Stimulated activated CD4-positive, alpha-beta T cell treated with anti-CD3 and anti-CD28 coated beads, Interleukin-4, amount 100 ng/mL, for 48 hours (primary cell): Measurements from ENCODE around the gene UBE2F.

Source experiments
- DNase-seq, 2 donors: peaks; one replicate each; pipeline ENCODE4 v3.0.0-alpha.2; 2020; ENCODE audit warnings: low read depth in 2 of 2

UBE2F gene

DNA sequence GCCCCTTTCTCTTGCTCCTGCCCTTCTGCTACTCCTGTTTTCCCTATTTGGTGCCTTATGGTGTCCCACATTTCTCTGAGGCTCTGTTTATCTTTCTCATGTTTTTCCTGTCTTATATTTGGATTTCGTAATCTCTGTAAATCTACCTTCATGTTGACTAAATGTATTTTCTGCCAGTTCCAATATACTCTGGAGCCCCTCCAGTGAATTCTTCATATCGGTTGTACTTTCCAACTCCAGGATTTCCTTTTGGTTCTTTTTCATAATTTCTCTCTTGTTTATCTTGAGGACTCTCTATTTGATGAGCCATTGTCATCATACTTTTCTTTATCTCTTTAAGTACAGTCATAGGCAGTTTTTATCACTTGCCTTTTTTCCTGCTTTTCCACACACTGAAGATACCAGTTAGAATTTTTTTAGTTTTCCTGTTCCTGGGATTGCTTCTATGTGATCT, 113.1 kb downstream of the UBE2F start:
- no peak for DNase-seq

DNA sequence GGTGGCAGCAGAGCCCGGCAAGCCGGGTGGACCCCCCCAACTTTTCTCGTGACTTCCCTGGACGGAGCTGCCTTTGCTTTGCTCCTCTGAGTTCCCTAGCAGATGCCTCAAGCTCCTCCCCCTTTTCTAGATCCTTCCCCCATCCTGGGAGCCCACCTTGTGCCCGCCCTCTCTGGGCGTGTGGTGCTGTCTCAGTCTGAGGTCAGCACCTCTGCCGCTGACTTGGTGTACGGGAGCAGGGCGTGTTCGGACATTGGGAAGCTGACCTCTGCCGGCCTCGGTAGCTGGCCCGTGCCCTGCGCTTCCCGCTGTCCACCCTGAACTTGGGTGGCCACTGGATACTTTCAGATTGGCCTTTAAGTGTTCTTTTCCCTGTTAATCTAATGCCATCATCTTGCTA, 113.7 kb downstream of the UBE2F start:
- no peak for DNase-seq

DNA sequence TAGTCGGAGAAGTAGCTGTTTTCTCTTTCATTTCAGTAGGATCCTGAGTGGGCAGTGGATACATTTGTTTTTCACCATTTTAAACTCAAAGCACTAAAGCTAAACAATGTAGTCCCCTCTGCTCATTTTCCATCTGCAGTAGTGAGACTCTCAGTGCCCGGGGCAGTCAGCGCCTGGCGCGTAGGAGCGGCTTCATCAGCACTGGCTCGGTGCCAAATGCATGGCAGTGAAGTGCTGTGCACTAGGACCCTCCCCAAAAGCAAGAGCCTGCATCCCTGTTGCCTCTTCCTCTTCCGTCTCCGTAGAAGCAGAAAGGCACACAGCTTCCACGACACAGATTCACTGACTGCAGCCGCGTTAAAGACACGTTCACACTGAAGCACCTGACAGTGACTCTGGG, 114.3 kb downstream of the UBE2F start:
- no peak for DNase-seq

DNA sequence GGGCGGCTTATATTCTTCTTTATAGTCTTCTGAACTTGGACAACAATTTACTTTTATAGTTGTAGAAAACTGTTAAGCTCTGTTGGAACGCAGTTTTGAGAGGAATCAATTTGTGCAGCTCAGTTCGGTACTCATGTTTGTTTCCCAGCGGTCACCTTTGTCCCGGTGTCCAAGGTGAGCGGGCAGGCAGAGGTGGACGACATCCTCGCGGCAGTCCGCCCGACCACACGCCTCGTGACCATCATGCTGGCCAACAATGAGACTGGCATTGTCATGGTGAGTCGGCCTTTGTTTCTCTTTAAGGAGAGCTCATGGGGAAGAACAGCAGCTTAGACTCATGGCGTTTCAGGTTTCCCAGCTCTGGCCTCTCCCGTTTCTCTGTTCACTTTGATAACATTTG, 114.7 kb downstream of the UBE2F start:
- no peak for DNase-seq

DNA sequence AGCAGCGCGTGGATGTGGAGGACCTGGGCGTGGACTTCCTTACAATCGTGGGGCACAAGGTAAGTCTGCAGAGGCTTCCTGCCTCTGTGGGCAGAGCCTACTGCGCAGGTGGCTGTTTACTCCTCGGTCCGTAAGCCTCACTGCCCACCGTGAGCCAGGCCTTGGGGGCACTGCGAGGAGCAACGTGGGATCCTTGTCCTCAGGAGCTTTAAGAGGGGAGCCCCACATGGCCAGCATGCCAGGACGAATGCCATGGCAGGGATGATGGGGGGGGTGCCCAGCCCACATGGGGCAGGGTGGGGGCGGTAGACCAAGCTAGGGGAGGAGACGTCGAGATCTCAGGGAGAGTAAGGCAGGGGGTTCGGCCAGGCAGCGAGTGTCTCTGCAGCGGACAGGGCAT, 115.3 kb downstream of the UBE2F start:
- DNase-seq: no peak

DNA sequence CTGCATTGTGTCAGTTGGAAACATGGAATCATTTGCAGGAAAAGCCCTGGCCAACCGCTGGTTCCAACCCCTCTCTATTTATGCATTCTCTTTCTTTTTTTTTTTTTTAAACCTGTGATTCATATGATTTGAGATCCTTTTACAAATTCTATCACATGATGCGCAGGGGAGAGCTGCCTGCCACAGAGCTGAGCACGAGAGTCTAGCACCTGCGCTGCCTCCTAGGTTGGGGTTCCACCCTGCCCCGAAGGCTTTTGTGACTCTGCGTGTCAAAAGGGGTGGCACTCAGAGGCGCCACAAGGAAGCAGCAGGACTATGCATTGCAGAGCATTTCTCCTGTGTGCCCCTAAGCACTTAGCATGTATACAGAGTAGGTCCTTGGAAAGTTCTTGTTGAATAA, 116.0 kb downstream of the UBE2F start:
- DNase-seq: no peak

DNA sequence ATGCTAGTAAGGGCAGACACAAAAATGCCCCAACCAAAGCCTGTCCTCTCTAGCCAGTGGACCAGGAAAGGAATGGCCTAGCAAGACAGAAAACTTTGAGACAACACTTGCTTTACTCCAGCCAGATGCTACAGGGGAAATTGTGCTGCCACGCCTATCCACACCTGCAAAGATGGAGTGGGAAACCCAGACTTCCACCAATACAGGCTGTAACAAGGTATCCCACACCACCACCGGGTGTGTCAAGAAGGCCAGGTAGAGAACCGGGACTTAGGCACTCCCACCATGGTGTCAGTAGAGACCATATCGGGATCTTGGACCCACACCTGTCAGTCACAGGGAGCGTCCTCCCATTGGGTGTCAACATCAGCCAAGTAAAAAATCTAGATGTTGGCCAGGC, 117.1 kb downstream of the UBE2F start:
- no peak for DNase-seq

DNA sequence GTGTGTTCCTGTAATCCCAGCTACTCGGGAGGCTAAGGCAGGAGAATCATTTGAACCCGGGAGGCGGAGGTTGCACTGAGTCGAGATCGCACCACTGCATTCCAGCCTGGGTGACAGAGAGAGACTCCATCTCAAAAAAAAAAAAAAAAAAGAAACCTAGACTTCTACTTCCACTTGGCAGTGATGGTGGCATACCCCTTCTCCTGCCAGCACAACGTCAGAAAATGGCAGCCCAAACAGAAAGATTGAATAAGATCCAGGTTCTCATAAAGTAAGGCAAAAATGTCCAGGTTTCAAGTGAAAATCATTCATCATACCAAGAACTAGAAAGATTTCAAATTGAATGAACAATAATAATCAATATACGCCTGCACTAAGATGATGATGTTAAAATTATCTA, 117.9 kb downstream of the UBE2F start:
- DNase-seq: no peak

DNA sequence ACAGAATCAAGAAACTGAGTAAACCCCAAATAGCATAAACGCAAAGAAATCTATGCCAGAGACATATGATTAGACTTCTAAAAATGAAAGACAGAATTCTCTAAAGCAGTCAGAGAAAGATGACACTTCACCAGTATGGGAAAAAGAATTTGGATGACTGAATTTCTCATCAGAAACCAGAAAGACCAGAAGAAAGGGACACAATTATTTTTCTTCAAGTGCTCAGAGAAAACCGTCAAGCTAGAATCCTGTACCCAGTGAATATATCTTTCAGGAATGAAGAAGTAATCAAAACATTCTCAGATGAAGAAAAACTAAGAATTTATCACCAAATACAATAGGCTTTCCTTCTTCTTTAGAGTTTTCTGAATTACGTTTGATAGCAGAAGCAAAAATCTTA, 119.1 kb downstream of the UBE2F start:
- no peak for DNase-seq

DNA sequence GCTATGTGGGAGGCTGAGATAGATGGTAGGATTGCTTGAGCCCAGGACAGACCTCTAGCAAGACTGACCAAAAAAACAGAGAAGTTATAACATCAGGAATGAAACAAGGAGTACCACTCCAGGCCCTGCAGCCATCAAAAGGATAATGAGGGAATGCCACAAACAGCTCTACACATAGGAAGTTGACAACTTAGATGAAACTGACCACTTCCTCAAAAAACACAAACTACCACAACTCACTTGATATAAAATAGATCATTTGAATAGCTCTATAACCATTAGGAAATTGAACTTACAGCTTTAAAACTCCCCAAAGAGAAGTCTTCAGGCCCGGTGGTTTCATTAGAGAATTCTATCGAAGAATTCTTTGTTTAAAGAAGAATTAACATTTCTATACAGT, 120.4 kb downstream of the UBE2F start:
- DNase-seq: no peak

DNA sequence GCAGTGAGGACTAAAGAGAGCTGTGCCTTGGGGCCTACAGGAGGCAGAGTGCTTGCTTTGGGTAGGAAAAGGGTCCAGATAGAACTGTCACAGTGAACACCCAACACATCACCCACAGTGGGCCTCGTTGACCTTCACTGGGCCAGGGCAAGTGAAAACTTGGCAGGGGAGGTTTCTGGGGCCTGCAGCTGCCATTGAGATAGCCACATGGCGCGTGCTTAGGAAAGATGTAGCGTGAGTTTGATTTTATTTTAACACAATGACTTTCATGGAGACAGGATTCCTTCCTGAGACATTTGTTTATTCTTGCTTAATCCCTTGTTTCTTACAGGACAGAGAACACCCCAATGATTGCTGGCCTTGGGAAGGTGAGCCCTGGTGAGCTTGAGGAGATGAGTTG, 124.1 kb downstream of the UBE2F start:
- no peak for DNase-seq

DNA sequence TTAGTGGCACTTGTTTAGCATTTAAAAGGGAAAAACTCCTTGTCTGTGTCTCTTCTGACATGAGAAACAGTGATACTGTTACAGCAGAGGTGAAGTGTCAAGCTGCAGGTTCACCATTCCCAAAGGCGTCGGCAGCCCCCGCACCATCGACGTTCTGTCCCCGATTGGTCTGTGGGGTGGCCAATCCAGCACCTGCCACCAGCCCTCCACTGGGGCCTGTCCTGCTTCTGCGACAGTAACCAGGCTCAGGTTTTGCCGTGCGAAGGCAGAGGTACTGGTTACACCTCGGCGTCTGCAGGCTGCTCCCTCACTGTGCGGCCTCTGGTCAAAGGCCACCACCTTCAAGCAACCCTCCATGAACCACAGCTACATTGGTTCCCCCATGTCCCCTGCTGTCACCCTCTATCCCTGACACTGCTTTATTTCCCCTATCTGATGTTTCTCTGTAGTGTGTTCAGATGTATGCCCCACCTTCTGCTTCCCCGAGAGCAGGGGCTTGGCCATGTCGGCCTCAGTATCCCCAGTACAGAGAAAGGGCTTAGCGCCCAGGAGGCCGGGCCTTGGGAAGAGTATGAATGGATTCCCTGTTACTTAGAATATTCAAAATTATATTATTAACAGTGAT, 124.7 kb downstream of the UBE2F start:
- no peak for DNase-seq
